ENCODE measurements around the gene SNCB.
A peak's percentile ranks its signal among the peaks of the same experiment; 100 is the strongest.

The SNCB gene

GRCh38 chr5:176629853-176630680 is at the start of gene SNCB, which contains the start of gene EIF4E1B:
Gene SNCB (minus strand): TSS chr5:176630534. CDS start chr5:176629654, 880 bp downstream.
Gene EIF4E1B (plus strand): TSS chr5:176630675. CDS start chr5:176642788, 12,113 bp downstream.
- Mint-ChIP-seq H3K36me3 (no peaks in the 10 kb centered on the region), H3K9me3 (no peaks in the 10 kb centered on the region), H3K27me3 (peaks cover 98% of the 10 kb centered on the region), H3K27ac (no peak within 1 kb of the TSS), H3K4me1 (peaks cover 21% of the 10 kb centered on the region), H3K4me3 (peak within 1 kb of the TSS; percentile 30)
- CTCF ChIA-PET = interaction anchor here (0.9 to 1.9 kb wide), 4 partner anchors 8 to 31 kb away, joined by 3 to 6 read pairs (median 4); partner anchors contain the start of gene TSPAN17
- peak; percentile 67 for DNase-seq

GRCh38 chr5:176679365-176680225 is 49.3 kb upstream of the SNCB start:
- Mint-ChIP-seq H3K4me3 (no peak overlapping the region), H3K36me3 (no peaks in the 10 kb centered on the region), H3K27me3 (peaks cover 80% of the 10 kb centered on the region), H3K27ac (no peak overlapping the region), H3K4me1 (no peaks in the 10 kb centered on the region), H3K9me3 (no peaks in the 10 kb centered on the region)
- DNase-seq = no peak
- CTCF ChIA-PET = interaction anchor here (1.3 kb wide), 1 partner anchor 19 kb away, joined by 6 read pairs; no protein-coding TSS in a partner anchor

GRCh38 chr5:176678584-176678983 is 48.2 kb upstream of the SNCB start:
- no peak overlapping the region for H3K27ac Mint-ChIP-seq
- no peak overlapping the region for H3K4me3 Mint-ChIP-seq
- no peaks in the 10 kb centered on the region for H3K36me3 Mint-ChIP-seq
- CTCF ChIA-PET = interaction anchor here (0.9 to 2.8 kb wide), 2 partner anchors 18 to 434 kb away, joined by 3 to 16 read pairs; no protein-coding TSS in a partner anchor
- H3K4me1 Mint-ChIP-seq = no peaks in the 10 kb centered on the region
- peaks cover 78% of the 10 kb centered on the region for H3K27me3 Mint-ChIP-seq
- no peaks in the 10 kb centered on the region for H3K9me3 Mint-ChIP-seq
- DNase-seq = no peak

GRCh38 chr5:176677209-176677939 is 47.0 kb upstream of the SNCB start:
- CTCF ChIA-PET = interaction anchor here (2.8 kb wide), 1 partner anchor 17 kb away, joined by 16 read pairs; no protein-coding TSS in a partner anchor
- H3K9me3 Mint-ChIP-seq = no peaks in the 10 kb centered on the region
- no peak for DNase-seq
- no peaks in the 10 kb centered on the region for H3K4me1 Mint-ChIP-seq
- no peak overlapping the region for H3K4me3 Mint-ChIP-seq
- H3K27ac Mint-ChIP-seq = no peak overlapping the region
- peaks cover 74% of the 10 kb centered on the region for H3K27me3 Mint-ChIP-seq
- H3K36me3 Mint-ChIP-seq = no peaks in the 10 kb centered on the region

GRCh38 chr5:176676361-176676824 is 46.1 kb upstream of the SNCB start:
- H3K4me1 Mint-ChIP-seq = no peaks in the 10 kb centered on the region
- CTCF ChIA-PET = interaction anchor here (2.8 kb wide), 1 partner anchor 16 kb away, joined by 16 read pairs; no protein-coding TSS in a partner anchor
- DNase-seq = no peak
- H3K9me3 Mint-ChIP-seq = no peaks in the 10 kb centered on the region
- peaks cover 69% of the 10 kb centered on the region for H3K27me3 Mint-ChIP-seq
- no peak overlapping the region for H3K4me3 Mint-ChIP-seq
- no peaks in the 10 kb centered on the region for H3K36me3 Mint-ChIP-seq
- H3K27ac Mint-ChIP-seq = no peak overlapping the region

- H3K27ac Mint-ChIP-seq = no peak overlapping the region
- no peak overlapping the region for H3K4me3 Mint-ChIP-seq
- no peaks in the 10 kb centered on the region for H3K36me3 Mint-ChIP-seq
- DNase-seq = no peak
- no peaks in the 10 kb centered on the region for H3K9me3 Mint-ChIP-seq
- peaks cover 67% of the 10 kb centered on the region for H3K27me3 Mint-ChIP-seq
- CTCF ChIA-PET = interaction anchor here (2.8 kb wide), 1 partner anchor 16 kb away, joined by 16 read pairs; no protein-coding TSS in a partner anchor
- no peaks in the 10 kb centered on the region for H3K4me1 Mint-ChIP-seq
These were observed 45.5 kb upstream of the SNCB start for GRCh38 chr5:176675676-176676360.

- Mint-ChIP-seq H3K4me1 (no peaks in the 10 kb centered on the region), H3K27me3 (peaks cover 62% of the 10 kb centered on the region), H3K9me3 (no peaks in the 10 kb centered on the region), H3K27ac (no peak overlapping the region), H3K4me3 (no peak overlapping the region), H3K36me3 (no peaks in the 10 kb centered on the region)
- CTCF ChIA-PET = no interaction called here
- no peak for DNase-seq
These were observed 44.5 kb upstream of the SNCB start for GRCh38 chr5:176674799-176675198.

- DNase-seq = no peak
- Mint-ChIP-seq H3K9me3 (no peaks in the 10 kb centered on the region), H3K27me3 (peaks cover 55% of the 10 kb centered on the region)
These were observed 43.6 kb upstream of the SNCB start for GRCh38 chr5:176673651-176674583.

GRCh38 chr5:176671890-176672747 is 41.8 kb upstream of the SNCB start:
- H3K27ac Mint-ChIP-seq = no peak overlapping the region
- peaks cover 51% of the 10 kb centered on the region for H3K27me3 Mint-ChIP-seq
- DNase-seq = no peak
- no peaks in the 10 kb centered on the region for H3K9me3 Mint-ChIP-seq
- no peak overlapping the region for H3K4me3 Mint-ChIP-seq
- H3K4me1 Mint-ChIP-seq = no peaks in the 10 kb centered on the region
- no peaks in the 10 kb centered on the region for H3K36me3 Mint-ChIP-seq
- CTCF ChIA-PET = interaction anchor here (2.3 kb wide), 1 partner anchor 11 kb away, joined by 8 read pairs; no protein-coding TSS in a partner anchor

More at GRCh38 chr5:176673651-176674583, 43.6 kb upstream of the SNCB start:
- H3K4me3 Mint-ChIP-seq = no peak overlapping the region
- no peaks in the 10 kb centered on the region for H3K36me3 Mint-ChIP-seq
- no peaks in the 10 kb centered on the region for H3K4me1 Mint-ChIP-seq
- no peak overlapping the region for H3K27ac Mint-ChIP-seq
- CTCF ChIA-PET = interaction anchor here (1.1 to 2.3 kb wide), 2 partner anchors 13 to 16 kb away, joined by 5 to 8 read pairs; no protein-coding TSS in a partner anchor

- no peak for DNase-seq
- CTCF ChIA-PET = interaction anchor here (3.0 kb wide), 1 partner anchor 11 kb away, joined by 12 read pairs; no protein-coding TSS in a partner anchor
- Mint-ChIP-seq H3K27me3 (peaks cover 47% of the 10 kb centered on the region), H3K27ac (no peak overlapping the region), H3K4me1 (no peaks in the 10 kb centered on the region), H3K9me3 (no peaks in the 10 kb centered on the region), H3K4me3 (no peak overlapping the region), H3K36me3 (no peaks in the 10 kb centered on the region)
These were observed 41.1 kb upstream of the SNCB start for GRCh38 chr5:176671399-176671798.

GRCh38 chr5:176670449-176670848 is 40.1 kb upstream of the SNCB start:
- Mint-ChIP-seq H3K27me3 (peaks cover 51% of the 10 kb centered on the region), H3K9me3 (no peaks in the 10 kb centered on the region), H3K36me3 (no peaks in the 10 kb centered on the region), H3K4me3 (no peak overlapping the region), H3K4me1 (no peaks in the 10 kb centered on the region), H3K27ac (no peak overlapping the region)
- no peak for DNase-seq
- CTCF ChIA-PET = interaction anchor here (3.0 kb wide), 1 partner anchor 10 kb away, joined by 12 read pairs; no protein-coding TSS in a partner anchor
